ENCODE measurements around the gene DEPDC5.
A peak's percentile ranks its signal among the peaks of the same experiment; 100 is the strongest.

- TF ChIP-seq CTCF (conservative IDR thresholded peaks at IDR 0.05), result peak; percentile 66
- no peak for TF ChIP-seq EZH2 (IDR thresholded peaks at IDR 0.05; ENCODE audit: low read depth)
Measured at GRCh38 chr22:31947296-31947695, 193.5 kb downstream of the DEPDC5 start.

Data from PC-9 (cell line).